Panc1 (cell line): ENCODE data around the gene EGR4.

Experiments
- CTCF ChIP-seq: fragments of 450-650 bp; IDR thresholded peaks from 2 replicates; pipeline ENCODE4 v1.5.1; 2017; ENCODE audit warnings: mild to moderate bottlenecking
- POLR2AphosphoS5 ChIP-seq: IDR thresholded peaks from 2 replicates; pipeline ENCODE4 v1.6.1; 2012; ENCODE audit warnings: mild to moderate bottlenecking, low read depth, low read length, moderate library complexity
- REST ChIP-seq, 2 experiments: IDR thresholded peaks; 2 replicates each; pipeline ENCODE4 v1.6.1; 2011 to 2012; ENCODE audit warnings: low read depth in 2 of 2, control low read depth in 1 of 2, low read length in 1 of 2, mild to moderate bottlenecking in 1 of 2, moderate library complexity in 1 of 2; ENCODE audit not compliant: insufficient read depth in 1 of 2
- SIN3A ChIP-seq: IDR thresholded peaks from 2 replicates; pipeline ENCODE4 v1.6.1; 2012; ENCODE audit warnings: low read depth, mild to moderate bottlenecking, low read length, moderate library complexity, borderline replicate concordance; ENCODE audit not compliant: insufficient read depth

- TF ChIP-seq CTCF, result no peak
- TF ChIP-seq POLR2AphosphoS5, result no peak
- no peak for TF ChIP-seq SIN3A
- no peak for TF ChIP-seq REST (IDR thresholded peaks at IDR 0.05; ENCODE audit: insufficient read depth in 1 of 2, low read depth in 2 of 2, low read length in 1 of 2)
Measured at GRCh38 chr2:73300926-73301325, 7.6 kb upstream of the EGR4 start.
